Mucosa of rectum (tissue), 2 donors: ENCODE results near the gene CHPF2.

Experiments used
- H3K27ac ChIP-seq, 2 donors: one replicate each; pipeline ENCODE4 v1.7.0; 2013; ENCODE audit warnings: inconsistent platforms in 2 of 2, low read depth in 2 of 2, low read length in 2 of 2
- H3K27me3 ChIP-seq, 2 donors: one replicate each; pipeline ENCODE4 v1.7.0; 2013; ENCODE audit warnings: low read length in 2 of 2; ENCODE audit not compliant: control insufficient read depth in 2 of 2, insufficient read depth in 2 of 2
- H3K36me3 ChIP-seq, 2 donors: one replicate each; pipeline ENCODE4 v1.7.0; 2013; ENCODE audit warnings: low read length in 2 of 2; ENCODE audit not compliant: control insufficient read depth in 2 of 2, insufficient read depth in 2 of 2
- H3K4me1 ChIP-seq, 2 donors: one replicate each; pipeline ENCODE4 v1.7.0; 2013; ENCODE audit warnings: low read length in 2 of 2, mild to moderate bottlenecking in 1 of 2; ENCODE audit not compliant: control insufficient read depth in 2 of 2, insufficient read depth in 2 of 2
- H3K4me3 ChIP-seq, 2 donors: one replicate each; pipeline ENCODE4 v1.7.0; 2013; ENCODE audit warnings: low read length in 2 of 2
- H3K9ac ChIP-seq, 2 donors: one replicate each; pipeline ENCODE4 v1.7.0; 2013; ENCODE audit warnings: low read length in 2 of 2, low read depth in 1 of 2, mild to moderate bottlenecking in 1 of 2
- H3K9me3 ChIP-seq, 2 donors: one replicate each; pipeline ENCODE4 v1.7.0; 2013; ENCODE audit warnings: low read length in 2 of 2; ENCODE audit not compliant: control insufficient read depth in 2 of 2
- donor health status: healthy.
- donor health status: Normal muscosa, but diverticular disease.

Gene CHPF2, protein sequence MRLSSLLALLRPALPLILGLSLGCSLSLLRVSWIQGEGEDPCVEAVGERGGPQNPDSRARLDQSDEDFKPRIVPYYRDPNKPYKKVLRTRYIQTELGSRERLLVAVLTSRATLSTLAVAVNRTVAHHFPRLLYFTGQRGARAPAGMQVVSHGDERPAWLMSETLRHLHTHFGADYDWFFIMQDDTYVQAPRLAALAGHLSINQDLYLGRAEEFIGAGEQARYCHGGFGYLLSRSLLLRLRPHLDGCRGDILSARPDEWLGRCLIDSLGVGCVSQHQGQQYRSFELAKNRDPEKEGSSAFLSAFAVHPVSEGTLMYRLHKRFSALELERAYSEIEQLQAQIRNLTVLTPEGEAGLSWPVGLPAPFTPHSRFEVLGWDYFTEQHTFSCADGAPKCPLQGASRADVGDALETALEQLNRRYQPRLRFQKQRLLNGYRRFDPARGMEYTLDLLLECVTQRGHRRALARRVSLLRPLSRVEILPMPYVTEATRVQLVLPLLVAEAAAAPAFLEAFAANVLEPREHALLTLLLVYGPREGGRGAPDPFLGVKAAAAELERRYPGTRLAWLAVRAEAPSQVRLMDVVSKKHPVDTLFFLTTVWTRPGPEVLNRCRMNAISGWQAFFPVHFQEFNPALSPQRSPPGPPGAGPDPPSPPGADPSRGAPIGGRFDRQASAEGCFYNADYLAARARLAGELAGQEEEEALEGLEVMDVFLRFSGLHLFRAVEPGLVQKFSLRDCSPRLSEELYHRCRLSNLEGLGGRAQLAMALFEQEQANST

DNA sequence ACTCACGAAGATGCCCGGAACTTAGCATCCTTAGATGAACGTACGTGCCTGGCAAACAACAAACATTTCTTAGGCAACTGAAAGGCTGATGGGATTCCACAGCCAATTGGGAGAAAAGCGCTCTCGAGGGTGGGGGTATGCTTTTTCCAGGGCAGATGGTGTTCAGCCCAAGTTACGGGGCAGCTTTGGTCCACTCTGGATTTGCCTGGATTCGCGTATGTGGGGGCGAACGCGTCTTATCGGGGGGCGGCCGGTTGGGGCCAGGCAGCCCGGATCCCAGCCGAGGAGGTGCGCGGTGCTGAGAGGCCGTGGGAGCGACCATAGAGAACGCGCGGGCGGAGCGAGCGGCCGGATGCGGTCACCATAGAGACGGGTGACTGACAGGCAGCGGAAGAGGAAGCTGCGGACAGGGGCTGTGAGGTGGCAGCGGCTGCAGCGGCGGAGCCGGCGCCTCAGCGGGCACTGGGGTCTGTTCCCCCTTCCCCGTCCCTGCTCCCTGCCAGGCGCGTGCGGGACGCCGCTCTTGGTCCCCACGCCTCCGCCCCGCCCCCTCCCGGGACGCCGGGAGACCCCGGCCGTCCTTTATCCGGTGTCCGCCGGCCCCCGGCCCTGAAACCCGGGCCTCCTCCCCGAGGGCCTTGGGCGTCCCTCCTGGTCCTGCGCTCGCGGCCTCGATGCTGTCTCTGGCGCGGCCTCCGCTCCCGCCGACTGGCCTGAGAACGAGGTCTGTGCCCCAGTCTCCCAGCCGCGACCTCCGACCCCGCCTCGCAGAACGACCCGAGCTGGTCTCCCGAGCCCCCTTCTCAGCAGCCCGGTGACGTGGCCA is at the start of gene CHPF2:
Gene CHPF2, plus strand, starts transcription at position 393 of the 826 bp plus-strand sequence. CDS start 1,529 bp downstream, outside the sequence.
- peaks cover 24 to 26% of the 10 kb centered on the region in 2 donors for H3K4me1 ChIP-seq
- H3K9me3 ChIP-seq = no peaks in the 10 kb centered on the region
- no peaks in the 10 kb centered on the region for H3K27me3 ChIP-seq
- peaks cover 19 to 23% of the 10 kb centered on the region in 2 donors for H3K36me3 ChIP-seq
- H3K4me3 ChIP-seq = peak within 1 kb of the TSS; percentile 71 to 93
- H3K9ac ChIP-seq = peak within 1 kb of the TSS; percentile 78 to 84
- peak within 1 kb of the TSS; percentile 57 to 75 for H3K27ac ChIP-seq

DNA sequence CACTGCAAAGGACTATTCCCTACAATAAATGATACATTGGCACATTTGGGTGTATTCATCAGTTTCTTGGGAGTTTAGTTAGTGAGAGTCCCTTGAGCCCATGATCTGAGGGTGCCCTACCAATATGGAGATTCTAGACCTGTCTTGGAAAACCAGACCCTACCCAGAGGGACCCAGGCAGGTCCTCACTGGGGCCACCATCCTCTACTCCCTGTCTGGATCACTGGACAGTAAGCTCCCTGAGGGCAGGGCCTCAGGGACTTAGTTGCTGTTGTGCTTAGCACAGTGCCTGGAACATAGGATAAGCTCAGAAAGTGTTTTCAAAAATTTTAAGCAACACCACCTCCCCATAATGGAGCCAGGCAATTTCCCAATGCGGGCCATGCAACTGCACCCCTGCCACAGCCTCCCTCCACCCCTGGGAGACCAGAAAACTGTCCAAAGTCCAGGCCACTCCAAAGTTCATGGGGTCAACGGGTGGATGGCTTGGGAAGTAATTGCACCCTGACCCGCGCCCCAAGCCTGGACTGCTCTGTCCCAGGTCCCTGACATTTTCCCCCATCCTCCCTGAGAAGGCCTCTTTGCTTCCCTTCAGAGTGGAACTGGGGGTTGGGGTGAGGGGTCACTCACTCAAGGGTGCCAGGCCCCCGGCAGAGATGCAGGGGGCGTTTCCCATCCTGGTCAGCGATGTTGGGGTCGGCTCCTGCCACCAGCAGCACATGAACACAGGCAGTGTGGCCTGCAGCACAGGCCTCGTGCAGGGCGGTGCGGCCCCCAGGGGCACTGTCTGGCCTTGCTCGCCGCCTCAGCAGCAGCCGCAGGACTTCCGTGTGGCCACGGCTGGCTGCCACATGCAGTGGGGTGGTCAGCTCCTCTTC is 46.3 kb upstream of the CHPF2 start:
- no peaks in the 10 kb centered on the region for H3K4me1 ChIP-seq
- no peaks in the 10 kb centered on the region for H3K9me3 ChIP-seq
- no peak overlapping the region for H3K4me3 ChIP-seq
- no peak overlapping the region for H3K9ac ChIP-seq
- no peak overlapping the region for H3K27ac ChIP-seq
- no peaks in the 10 kb centered on the region for H3K36me3 ChIP-seq
- peaks cover 0 to 7% of the 10 kb centered on the region in 2 donors for H3K27me3 ChIP-seq

DNA sequence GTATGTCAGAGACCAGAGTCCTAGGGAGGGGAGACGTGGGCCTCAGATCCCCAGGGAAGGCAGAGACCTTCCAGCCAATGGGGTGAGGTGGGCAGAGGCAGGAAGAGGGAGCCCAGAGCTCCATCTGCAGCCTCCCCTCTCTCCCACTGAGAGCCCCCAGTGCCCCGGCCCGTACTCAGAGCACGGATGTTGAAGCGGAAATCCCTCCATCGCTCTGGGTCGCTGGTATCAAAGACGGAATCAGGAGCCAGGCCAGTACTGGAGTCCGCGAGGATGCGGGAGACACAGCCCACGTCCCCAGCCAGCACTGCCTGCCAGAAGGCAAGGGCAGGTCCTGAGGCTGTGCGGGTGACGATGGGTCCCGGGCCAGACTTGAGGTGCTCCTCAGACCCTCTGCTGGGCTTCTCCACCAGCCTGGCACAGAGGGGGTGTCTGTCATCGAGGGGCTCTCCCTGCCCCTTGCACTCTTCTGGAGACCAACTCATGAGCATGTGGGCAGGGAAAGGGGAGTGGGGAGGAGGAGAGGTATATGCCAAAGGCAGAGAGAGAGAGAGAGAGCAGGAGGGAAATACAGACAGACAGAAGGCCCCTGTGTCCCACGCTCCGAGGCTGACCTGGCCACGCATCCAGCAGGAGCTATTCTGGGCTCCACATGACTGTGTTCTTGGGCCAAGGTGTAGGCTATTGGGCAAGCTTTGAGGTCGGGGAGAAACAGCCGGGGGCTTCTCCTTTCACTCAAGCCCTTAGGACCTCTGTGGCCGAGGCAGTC is 45.5 kb upstream of the CHPF2 start, which contains the start of gene ASB10:
Gene ASB10, minus strand, starts transcription at position 611 of the 769 bp plus-strand sequence. Its CDS starts 120 bp downstream, at position 491.
- no peaks in the 10 kb centered on the region for H3K9me3 ChIP-seq

DNA sequence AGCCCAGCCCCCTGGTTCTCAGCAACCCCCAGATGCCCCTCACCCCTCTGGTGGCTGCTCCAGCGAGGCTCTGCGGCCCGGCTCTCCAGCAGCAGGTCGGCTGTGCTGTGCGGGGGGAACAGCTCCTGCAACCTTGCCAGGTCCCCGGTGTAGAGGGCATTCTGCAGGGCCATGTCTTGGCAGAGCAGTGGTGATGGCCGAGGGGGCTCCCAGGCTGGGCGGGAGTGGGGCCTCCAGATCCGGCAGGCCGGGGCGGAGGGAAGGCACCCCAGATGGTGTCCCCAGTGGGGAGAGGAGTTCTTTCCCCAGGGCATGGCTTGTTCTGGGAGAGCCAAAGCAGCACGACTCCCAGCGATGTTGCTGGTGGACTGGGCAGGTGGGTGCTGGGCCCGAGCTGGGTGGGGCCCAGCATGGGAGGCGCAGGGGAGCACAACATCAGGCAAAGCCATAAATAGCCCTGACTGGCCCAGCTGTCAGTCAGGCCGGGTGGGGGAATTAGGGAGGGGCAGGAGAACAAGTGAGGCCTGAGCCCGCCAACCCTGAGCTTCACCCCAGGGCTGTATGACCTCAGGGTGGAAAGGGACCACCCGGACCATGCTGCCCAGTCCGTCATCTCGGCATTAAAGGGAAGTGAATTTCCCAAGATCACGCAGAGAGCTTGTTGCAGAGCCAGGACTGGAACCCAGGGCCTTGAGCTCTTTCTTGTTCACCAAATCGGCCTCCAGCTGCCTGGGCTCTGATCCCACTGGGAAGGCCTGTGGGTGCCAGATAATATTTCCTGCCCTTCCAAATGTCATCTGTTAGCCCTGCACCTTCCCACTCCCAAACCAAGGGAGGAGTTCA is 44.7 kb upstream of the CHPF2 start:
- Histone ChIP-seq H3K4me3 (no peak overlapping the region), H3K27ac (no peak overlapping the region), H3K9ac (no peak overlapping the region), H3K27me3 (peaks cover 0 to 3% of the 10 kb centered on the region in 2 donors), H3K4me1 (no peaks in the 10 kb centered on the region), H3K9me3 (no peaks in the 10 kb centered on the region), H3K36me3 (no peaks in the 10 kb centered on the region)

More for the DNA sequence above, 45.5 kb upstream of the CHPF2 start, which contains the start of gene ASB10:
- H3K4me3 ChIP-seq = no peak within 1 kb of the TSS
- H3K27me3 ChIP-seq = peaks cover 0 to 7% of the 10 kb centered on the region in 2 donors
- H3K4me1 ChIP-seq = no peaks in the 10 kb centered on the region
- no peaks in the 10 kb centered on the region for H3K36me3 ChIP-seq
- no peak within 1 kb of the TSS for H3K27ac ChIP-seq
- no peak within 1 kb of the TSS for H3K9ac ChIP-seq

DNA sequence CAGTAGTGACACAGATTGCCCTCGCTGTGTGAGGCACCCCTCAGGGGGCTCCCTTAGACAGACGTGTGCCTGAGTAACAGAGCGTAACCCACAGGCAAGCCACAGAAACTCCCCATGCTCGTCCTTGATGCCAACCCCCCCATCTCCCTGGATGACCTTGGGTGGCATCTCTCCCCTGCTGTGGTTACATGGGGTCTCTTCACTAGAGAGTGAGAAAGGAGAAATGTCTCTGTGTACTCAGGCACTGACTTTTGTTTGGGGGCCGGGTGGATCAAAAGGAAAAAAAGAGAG is 44.1 kb upstream of the CHPF2 start:
- H3K9me3 ChIP-seq = no peaks in the 10 kb centered on the region
- no peaks in the 10 kb centered on the region for H3K36me3 ChIP-seq
- H3K27ac ChIP-seq = no peak overlapping the region
- no peak overlapping the region for H3K9ac ChIP-seq
- H3K27me3 ChIP-seq = peaks cover 0 to 3% of the 10 kb centered on the region in 2 donors
- no peaks in the 10 kb centered on the region for H3K4me1 ChIP-seq
- H3K4me3 ChIP-seq = no peak overlapping the region

DNA sequence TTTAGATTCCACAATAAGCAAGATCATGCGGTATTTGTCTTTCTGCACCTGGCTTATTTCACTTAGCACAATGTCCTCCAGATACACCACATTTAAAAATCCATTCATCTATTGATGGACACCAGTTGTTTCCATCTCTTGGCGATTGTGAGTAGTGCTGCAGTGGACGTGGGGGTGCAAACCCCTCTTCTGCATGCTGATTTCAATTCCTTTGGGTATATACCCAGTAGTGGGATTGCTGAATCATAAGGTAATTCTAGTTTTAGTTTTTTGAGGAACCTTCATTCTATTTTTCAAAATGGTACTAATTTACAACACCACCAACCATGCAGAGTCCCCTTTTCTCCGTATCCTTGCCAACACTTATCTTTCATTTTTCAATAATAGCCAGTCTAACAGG is 43.2 kb upstream of the CHPF2 start:
- peaks cover 0 to 3% of the 10 kb centered on the region in 2 donors for H3K27me3 ChIP-seq
- H3K36me3 ChIP-seq = no peaks in the 10 kb centered on the region
- H3K4me1 ChIP-seq = no peaks in the 10 kb centered on the region
- H3K27ac ChIP-seq = no peak overlapping the region
- no peak overlapping the region for H3K9ac ChIP-seq
- H3K4me3 ChIP-seq = no peak overlapping the region
- no peaks in the 10 kb centered on the region for H3K9me3 ChIP-seq

DNA sequence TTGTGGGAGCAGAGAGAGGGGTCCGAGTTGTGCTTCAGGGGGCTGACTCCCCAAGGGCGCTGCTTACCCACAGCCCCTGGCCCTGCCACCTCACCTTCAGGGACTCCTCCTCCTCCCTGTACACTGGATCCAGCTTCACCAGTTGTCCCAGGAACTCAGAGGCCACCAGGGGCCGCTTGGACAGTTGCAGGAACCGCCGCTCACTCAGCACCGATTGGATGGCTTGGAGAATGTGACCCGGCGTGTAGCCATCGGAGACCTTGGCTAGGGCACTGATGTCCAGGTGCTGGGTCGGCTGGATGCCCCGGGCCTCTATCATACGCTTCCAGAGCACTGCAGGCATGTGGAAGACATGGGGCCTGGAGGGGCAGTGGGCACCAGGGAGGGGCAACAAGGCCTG is 40.7 kb upstream of the CHPF2 start:
- Histone ChIP-seq H3K27ac (no peak overlapping the region), H3K9me3 (no peaks in the 10 kb centered on the region), H3K4me1 (no peaks in the 10 kb centered on the region), H3K36me3 (no peaks in the 10 kb centered on the region), H3K4me3 (no peak overlapping the region), H3K27me3 (peaks cover 6 to 18% of the 10 kb centered on the region in 2 donors), H3K9ac (no peak overlapping the region)

DNA sequence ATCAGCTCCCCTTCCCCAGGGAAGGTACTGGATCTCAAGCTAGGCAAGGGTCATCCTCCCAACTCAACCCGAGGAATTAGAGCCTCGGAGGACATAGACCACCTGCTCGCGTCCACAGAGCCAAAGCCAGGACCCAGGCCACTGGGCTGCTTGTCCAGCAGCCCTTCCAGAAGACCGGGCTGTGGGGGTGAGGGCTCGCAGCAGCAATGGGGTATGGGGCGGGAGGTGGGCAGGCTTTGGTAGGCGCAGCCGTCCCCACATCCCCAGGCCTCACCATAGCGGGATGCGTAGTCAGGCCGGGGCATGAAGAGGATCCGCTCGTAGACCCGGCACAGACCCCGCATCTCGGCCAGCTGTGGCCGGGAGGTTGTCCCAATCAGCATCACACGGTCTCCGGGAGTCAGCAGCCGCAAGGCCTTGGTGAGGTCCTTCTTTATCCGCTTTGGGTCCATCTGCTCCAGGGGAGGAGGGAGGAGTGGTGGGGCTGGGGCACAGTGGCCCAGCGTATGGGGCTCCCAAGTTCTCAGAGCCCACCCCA is 40.2 kb upstream of the CHPF2 start:
- H3K36me3 ChIP-seq = no peaks in the 10 kb centered on the region
- no peak overlapping the region for H3K27ac ChIP-seq
- H3K9me3 ChIP-seq = no peaks in the 10 kb centered on the region
- H3K9ac ChIP-seq = no peak overlapping the region
- H3K4me1 ChIP-seq = no peaks in the 10 kb centered on the region
- H3K27me3 ChIP-seq = peaks cover 6 to 18% of the 10 kb centered on the region in 2 donors
- H3K4me3 ChIP-seq = no peak overlapping the region
